Urothelium cell line (cell line): Measurements from ENCODE around the gene CH25H.

Experiments
- DNase-seq: peaks from one replicate; pipeline ENCODE4 v3.0.0; 2011; ENCODE audit warnings: low spot score, mixed read lengths
- FAIRE-seq: peaks from 2 replicates; lab custom pipeline; 2011; peaks lifted over from hg19 to GRCh38; lab: Jason Lieb, UNC

Gene CH25H

GRCh38 chr10:89159316-89159715, 47.8 kb downstream of the CH25H start:
- no peak for DNase-seq
- FAIRE-seq: no peak

- FAIRE-seq (no peak), DNase-seq (no peak)
These were observed 48.7 kb downstream of the CH25H start for GRCh38 chr10:89158446-89158845.

GRCh38 chr10:89156161-89156835, 50.8 kb downstream of the CH25H start:
- FAIRE-seq: no peak

More at GRCh38 chr10:89156161-89156835, 50.8 kb downstream of the CH25H start:
- no peak for DNase-seq
